ENCODE data around the gene PALLD.
"Not testable (repeated sequence)": the region's sequence is repeated elsewhere in the genome, so short reads cannot be mapped to it uniquely, and the experiment has no call there.

The PALLD gene

GRCh38 chr4:168806247-168806646, 309.4 kb downstream of the PALLD start:
- DNase-seq: not testable (repeated sequence)

DNA sequence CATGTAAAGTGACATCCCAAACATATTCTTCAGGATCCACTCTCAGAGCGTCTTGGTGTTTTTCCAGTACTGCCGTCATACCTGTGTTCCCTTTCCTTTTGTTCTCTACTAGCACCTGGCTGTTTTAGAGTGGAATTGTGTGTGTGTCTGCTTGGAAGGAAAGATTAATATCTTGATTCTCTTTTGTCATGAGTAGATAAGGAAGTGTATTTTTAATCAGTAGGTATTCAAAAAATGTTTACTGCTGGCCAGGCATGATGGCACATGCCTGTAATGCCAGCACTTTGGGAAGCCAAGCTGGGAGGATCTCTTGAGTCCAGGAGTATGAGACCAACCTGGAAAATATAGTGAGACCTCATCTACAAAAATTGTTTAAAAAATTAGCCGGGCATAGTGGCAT, 314.4 kb downstream of the PALLD start:
- DNase-seq: no peak

DNA sequence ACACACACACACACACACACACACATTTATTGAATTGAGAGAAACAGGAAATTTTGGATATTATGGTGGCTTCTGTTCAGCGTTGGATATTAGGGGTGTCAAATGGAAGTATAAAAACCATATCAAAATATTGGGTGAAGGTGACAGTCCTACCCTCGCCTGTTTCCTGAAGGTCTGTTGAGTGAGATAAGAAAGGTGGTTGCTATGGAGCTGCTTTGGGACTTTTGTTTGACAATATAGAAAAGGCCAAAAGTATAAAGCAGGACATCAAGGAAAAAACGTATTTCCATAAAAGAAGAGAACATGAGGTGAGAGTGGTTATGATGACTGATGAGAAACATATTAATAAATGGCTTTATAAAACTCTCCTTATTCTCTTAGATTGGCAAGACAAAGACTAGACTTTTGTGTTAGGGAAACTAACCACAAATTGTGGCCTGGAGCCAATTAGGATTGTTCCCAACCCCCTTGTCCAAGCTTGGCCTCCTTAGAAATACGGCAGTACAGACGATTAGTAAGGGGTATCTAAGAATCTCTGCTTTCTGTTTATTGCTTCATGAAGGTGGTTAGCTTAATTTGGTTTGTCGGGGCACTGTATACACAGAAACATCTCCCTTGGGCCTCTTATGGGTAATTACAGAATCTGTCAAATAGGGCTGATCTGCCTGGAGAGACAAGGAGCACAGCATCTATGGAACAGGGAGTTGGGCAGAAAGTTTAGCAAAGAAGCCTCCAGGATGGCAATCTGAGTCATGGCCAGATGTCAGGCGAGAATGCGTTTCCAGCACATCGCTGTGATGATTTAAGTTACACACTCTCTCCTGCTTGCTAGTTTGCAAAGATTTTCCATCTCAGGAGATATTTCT, 315.2 kb downstream of the PALLD start:
- no peak for DNase-seq

GRCh38 chr4:168812806-168813205, 316.0 kb downstream of the PALLD start:
- no peak for DNase-seq

DNA sequence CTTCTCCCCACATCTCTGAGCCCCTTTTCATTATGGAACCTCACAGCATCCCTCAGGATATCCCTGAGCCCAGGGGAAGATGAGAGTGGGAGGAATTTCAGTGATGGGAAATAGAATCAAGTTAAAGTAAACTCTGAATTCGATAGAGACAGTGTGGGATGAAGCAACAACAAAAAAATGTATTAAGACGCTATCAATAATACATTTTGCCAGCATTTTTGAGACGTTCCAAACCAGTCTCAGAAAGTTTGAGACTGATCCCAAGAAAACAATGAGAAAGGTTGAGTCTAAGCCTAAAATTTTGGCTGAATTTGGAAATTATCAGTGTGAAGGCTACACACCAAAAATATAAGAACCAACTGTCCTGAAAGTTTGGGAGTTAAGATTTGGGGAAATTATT, 317.0 kb downstream of the PALLD start:
- no peak for DNase-seq

- DNase-seq: no peak
These were observed 318.8 kb downstream of the PALLD start for GRCh38 chr4:168815379-168816345.

- no peak for DNase-seq
These were observed 320.5 kb downstream of the PALLD start for GRCh38 chr4:168817370-168817769.

GRCh38 chr4:168822481-168822880, 325.6 kb downstream of the PALLD start:
- DNase-seq: no peak

DNA sequence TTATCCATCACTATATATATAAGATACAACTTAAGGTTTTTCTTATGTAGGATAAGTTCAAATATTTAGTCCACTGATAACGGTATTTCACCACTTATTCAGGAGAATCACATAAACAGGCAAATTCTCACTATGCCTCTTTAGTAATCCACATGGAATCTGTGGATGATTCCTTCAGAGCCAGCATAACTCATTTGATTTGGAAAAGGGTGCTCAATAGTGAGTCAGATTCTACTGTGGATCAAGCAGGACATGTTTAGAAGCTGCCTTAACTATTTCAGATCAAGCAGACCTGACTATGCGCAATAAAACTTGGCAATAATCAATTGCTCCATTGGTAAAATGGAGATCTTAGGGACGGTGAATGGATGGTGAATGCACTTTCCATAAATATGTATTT, 329.1 kb downstream of the PALLD start:
- no peak for DNase-seq

DNA sequence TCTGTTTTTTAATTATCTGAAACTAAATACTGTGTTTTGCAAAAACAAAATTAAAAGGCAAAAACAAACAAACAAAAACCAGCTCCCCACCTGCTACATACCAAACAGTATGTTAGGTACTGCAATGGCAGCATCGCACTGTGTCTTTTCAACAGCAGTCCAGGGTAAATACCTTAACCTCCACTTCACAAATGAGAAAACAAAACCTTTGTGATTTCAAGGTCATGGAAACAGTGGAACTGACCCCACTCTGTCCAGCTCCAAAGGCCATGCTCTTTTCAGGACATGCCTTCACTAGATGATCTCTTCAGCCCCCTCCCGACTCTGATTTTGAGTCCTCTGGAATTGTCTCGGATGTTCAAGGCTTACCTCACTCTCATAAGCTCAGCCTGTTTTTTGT, 329.8 kb downstream of the PALLD start:
- DNase-seq: no peak

DNA sequence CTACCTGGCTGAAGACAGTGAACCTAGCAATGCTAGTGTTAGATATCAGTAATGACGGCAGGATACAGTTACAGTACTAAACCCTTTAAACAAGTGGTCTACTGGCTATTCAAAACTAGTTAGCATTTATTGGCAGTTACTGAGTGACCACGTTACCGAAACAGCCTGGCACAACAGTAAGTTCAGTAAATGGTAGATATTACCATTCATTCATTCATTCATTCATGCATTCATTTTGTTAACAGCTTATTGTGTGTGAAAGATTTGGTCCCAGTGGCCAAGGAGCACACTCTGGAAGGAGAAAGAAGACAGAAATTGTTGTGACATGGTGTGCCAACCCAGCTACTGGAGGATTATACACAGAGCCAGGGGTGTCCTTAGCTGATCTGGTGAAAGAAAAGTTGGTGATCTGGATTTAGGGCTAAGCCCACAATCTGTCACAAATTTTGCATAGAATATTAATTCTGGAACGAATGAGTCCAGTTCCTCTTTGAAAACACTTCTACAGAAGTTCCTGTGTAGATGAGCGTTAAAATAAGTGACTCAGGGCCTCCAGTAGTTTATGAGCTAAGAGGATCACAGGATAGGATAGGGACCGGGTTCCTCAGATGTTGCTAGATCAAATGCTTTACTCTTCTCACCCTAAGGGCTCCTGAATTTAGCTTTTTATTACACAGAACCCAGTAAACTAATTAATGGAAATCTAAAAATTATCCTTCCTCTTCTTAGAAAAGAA, 334.1 kb downstream of the PALLD start:
- no peak for DNase-seq

DNA sequence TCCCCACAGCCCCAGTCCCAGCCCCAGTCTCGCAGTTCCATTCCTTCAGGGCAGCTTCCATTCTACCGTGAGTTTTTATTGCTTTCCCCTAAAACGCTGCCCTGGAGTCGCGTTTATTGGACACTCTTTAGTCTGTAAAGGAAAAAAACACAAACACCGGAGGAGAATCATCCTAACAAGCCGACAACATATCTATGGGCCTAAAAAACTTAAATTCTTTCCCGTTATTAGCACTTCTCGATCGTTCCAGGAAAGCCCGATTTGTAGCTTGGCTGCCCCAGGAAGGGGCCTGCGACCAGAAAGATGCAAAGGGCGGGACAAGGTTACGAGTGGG, 334.7 kb downstream of the PALLD start:
- DNase-seq: no peak

GRCh38 chr4:168831919-168832762, 335.3 kb downstream of the PALLD start:
- DNase-seq: peak; percentile 21

DNA sequence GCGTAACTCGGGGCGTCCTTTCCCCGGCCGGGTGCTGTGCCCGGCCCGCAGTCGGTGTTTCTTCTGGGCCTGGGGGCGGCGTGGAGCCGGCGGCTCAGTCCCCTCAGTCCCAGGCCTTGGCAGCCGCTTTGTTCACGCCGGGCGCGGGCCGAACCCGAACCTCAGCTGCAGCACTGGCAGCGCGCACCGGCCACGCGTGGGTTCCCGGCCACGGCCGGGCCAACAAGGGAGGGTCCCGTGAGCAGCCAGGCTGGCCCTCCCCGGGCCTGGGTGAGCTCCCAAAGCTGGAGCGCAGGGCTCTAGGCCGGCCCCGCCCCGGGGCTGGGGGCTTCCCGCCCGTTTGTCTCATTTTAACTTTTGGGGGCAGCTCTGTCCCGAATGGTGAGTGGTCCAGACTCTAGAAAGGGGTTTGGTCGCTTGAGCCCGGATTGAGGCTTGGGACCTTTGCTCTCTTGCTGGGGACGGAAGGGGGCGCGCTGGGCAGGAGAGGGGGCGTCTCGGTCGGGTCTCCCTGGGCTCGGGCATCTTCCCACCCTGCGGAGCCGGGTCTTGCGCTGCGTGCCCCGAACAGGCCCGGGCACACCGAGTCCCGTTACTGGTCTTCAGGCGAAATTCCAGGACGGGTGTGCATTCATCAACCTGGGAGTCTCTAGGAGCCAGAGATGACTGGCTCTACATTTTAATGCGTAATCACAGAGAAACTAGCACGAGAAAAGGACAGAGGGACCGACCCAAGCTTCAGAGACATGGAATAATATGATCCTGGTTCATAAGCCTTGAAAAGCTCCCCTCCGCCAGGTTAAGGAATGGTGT, 336.1 kb downstream of the PALLD start:
- DNase-seq: no peak

DNA sequence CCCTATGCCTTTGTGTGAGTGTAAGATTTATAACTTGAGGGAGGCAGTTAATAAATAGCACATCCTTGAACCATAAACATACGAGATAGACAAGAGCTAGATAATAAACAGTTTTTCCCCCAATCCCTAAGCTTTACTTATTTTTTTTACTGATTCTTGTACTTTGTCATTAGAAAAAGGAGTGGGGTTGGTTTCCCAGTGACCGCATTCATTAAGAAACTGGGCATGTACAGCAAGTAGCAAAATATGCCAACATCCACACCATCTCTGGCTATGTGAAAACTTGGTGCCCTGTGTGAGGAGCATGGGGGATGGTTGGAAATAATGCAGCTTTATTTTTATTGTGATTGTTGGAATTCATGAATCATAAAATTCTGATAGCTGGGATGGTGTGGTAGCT, 337.0 kb downstream of the PALLD start:
- no peak for DNase-seq

GRCh38 chr4:168835880-168836454, 339.1 kb downstream of the PALLD start:
- no peak for DNase-seq

DNA sequence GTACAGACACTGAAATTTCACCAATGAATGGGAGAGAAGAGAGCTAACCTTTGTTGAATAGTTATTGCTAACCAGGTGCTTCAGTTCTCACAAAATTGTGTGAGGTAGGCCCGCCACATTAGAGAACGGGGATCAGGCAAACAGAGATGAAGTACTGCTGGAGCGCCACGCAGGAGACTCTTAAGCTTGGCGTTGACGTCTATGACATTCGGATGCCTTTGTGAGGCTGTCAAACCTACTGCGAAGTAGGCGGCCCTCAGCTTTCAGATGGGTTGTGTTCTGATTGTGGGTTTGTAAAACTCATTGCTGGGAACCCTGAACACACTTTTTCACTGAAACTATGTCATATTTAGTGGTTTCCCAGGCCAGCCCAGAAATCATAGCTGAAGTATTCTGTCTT, 339.6 kb downstream of the PALLD start:
- no peak for DNase-seq

DNA sequence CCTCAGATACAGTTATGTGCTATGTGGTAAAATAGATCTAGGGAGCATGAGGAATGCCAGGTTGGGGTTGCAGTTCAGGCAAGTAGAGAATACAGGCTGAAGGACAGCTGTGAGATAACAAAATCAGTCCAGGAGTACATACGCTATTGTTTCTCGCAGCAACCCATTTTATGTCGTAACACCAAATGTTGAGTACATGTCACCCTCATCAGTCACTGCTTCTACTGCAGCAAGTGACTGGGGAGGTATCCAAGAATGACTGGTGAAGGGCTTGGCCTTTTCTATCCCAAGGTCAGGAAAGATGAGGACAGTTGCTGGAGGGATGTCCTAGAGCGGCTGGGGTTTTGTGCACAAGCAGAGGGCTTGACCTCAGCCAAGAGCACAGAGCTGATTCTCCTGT, 341.1 kb downstream of the PALLD start:
- no peak for DNase-seq

- DNase-seq: no peak
These were observed 343.0 kb downstream of the PALLD start for GRCh38 chr4:168839758-168840391.

DNA sequence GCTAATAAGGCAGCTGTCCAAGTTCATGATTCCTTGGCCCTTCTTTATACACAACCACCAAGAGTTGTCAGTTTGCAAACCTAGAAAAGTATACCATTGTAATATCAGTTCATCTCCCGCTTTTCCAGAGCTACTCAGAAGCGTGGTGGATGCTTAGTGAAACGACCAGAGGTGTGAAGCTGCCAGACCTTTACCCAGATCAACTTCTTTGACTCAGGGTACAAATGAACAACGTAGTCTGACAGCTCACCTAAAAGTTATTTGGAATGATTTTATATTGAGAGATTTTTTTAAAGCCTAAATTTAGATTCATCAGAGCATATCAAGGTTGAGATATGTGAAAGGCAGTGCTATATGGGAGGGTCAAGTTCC, 343.5 kb downstream of the PALLD start:
- no peak for DNase-seq

Data from activated CD4-positive, alpha-beta T cell treated with anti-CD3 and anti-CD28 coated beads for 1 hour (primary cell).